HL-60/S4 treated with phorbol 12-myristate 13-acetate at 8.2 ng/mL for 4 days and 3 days (cell line): ENCODE measurements around the gene ARID2.

Experiments used
- in situ Hi-C: fragments of 300-500 bp; cut with MboI; formaldehyde crosslinking; loops from 2 replicates; pipeline ENCODE4 v1.15.0; 2022; ENCODE audit warnings: low sequenced_read_pairs

ARID2 gene

GRCh38 chr12:45729233-45730083 lies at the start of gene ARID2:
Gene ARID2 (plus strand): TSS chr12:45729706. CDS start chr12:45729837, 131 bp downstream.
- in situ Hi-C loops, result loop anchor here (25.0 kb wide), 2 partner anchors 167 to 292 kb away; no protein-coding TSS in a partner anchor

- in situ Hi-C loops, result no loop called here
These were observed 49.1 kb upstream of the ARID2 start for GRCh38 chr12:45680362-45680761.

- in situ Hi-C loops, result no loop called here
These were observed 48.0 kb upstream of the ARID2 start for GRCh38 chr12:45681465-45681864.

- in situ Hi-C loops, result no loop called here
These were observed 43.8 kb upstream of the ARID2 start for GRCh38 chr12:45685680-45686079.

- in situ Hi-C loops, result no loop called here
These were observed 42.2 kb upstream of the ARID2 start for GRCh38 chr12:45687081-45688015.

- in situ Hi-C loops, result no loop called here
These were observed 41.3 kb upstream of the ARID2 start for GRCh38 chr12:45688183-45688582.

- in situ Hi-C loops, result no loop called here
These were observed 34.5 kb upstream of the ARID2 start for GRCh38 chr12:45695035-45695434.

GRCh38 chr12:45695606-45696005 lies 33.9 kb upstream of the ARID2 start:
- in situ Hi-C loops, result no loop called here

GRCh38 chr12:45696049-45696448 lies 33.5 kb upstream of the ARID2 start:
- in situ Hi-C loops, result no loop called here

- in situ Hi-C loops, result no loop called here
These were observed 32.1 kb upstream of the ARID2 start for GRCh38 chr12:45697371-45697770.

GRCh38 chr12:45701296-45701695 lies 28.2 kb upstream of the ARID2 start:
- in situ Hi-C loops, result no loop called here

- in situ Hi-C loops, result no loop called here
These were observed 25.6 kb upstream of the ARID2 start for GRCh38 chr12:45703942-45704341.

- in situ Hi-C loops, result no loop called here
These were observed 24.5 kb upstream of the ARID2 start for GRCh38 chr12:45704968-45705367.

GRCh38 chr12:45705404-45705803 lies 24.1 kb upstream of the ARID2 start:
- in situ Hi-C loops, result no loop called here

- in situ Hi-C loops, result no loop called here
These were observed 22.2 kb upstream of the ARID2 start for GRCh38 chr12:45707241-45707857.

GRCh38 chr12:45708363-45708762 lies 21.1 kb upstream of the ARID2 start:
- in situ Hi-C loops, result no loop called here

GRCh38 chr12:45708901-45709300 lies 20.6 kb upstream of the ARID2 start:
- in situ Hi-C loops, result no loop called here

- in situ Hi-C loops, result no loop called here
These were observed 17.2 kb upstream of the ARID2 start for GRCh38 chr12:45712319-45712718.

GRCh38 chr12:45713078-45713477 lies 16.4 kb upstream of the ARID2 start:
- in situ Hi-C loops, result no loop called here

GRCh38 chr12:45718306-45718705 lies 11.2 kb upstream of the ARID2 start:
- in situ Hi-C loops, result no loop called here

GRCh38 chr12:45720069-45720468 lies 9.4 kb upstream of the ARID2 start:
- in situ Hi-C loops, result no loop called here
